HG02763 (cell line): Measurements from ENCODE around the gene RABGAP1L.

Source experiments
- ATAC-seq: cut with Tn5 transposase; IDR thresholded peaks from one replicate; pipeline ENCODE4 v1.9.1; 2021; ENCODE audit warnings: mild to moderate bottlenecking, moderate library complexity; ENCODE audit not compliant: unreplicated experiment

The RABGAP1L gene

GRCh38 chr1:174898102-174898797 lies 738.9 kb downstream of the RABGAP1L start:
- no peak for ATAC-seq

GRCh38 chr1:174900317-174900716 lies 741.0 kb downstream of the RABGAP1L start:
- no peak for ATAC-seq

DNA sequence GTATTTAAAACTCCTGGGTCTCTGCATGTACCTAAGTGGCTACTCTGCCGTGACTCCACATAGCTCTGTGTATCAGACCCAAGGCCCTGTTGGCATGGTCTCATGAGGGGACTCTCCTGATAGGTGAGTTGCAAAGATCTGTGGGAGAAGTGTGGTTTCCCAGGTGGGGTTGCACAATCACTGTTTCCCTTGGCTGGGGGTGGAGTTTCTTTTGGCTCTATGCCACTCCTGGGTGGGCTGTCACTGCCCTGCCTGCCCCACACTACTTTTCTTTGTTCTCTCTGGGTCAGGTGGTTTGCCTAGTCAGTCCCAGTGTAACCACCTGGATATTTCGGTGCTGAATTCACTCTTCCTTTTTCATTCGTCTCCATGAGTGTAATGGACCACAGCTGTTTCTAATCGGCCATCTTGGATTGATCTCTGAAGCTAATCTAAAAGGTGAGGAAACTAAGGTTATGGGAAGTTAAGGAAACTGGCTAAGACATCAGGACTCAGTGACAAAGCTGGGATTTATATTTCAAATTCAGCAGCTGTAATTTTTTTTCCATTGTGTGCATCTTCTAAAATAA lies 743.3 kb downstream of the RABGAP1L start:
- no peak for ATAC-seq

DNA sequence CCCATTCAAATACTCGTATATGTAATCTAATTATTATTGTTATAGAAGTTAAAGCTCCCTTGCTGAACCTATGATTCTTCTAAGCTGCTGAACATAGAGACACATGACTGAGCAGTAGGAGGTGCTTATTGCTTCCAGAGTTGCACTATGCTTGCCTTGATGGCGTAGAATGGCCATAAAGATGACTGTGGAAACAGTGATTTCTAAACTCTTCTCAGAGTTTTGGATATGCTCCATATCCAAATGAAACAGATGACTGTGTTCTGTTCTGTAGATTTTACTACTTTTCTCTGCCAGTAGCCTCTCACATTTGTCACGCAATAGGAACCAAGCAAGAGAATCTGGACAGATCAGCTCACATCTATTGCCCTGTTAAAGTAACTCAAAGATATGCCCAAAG lies 752.3 kb downstream of the RABGAP1L start:
- ATAC-seq: no peak

- ATAC-seq: no peak
Measured at GRCh38 chr1:174912264-174912663, 752.9 kb downstream of the RABGAP1L start.

- ATAC-seq: no peak
Measured at GRCh38 chr1:174913225-174913903, 754.0 kb downstream of the RABGAP1L start.

DNA sequence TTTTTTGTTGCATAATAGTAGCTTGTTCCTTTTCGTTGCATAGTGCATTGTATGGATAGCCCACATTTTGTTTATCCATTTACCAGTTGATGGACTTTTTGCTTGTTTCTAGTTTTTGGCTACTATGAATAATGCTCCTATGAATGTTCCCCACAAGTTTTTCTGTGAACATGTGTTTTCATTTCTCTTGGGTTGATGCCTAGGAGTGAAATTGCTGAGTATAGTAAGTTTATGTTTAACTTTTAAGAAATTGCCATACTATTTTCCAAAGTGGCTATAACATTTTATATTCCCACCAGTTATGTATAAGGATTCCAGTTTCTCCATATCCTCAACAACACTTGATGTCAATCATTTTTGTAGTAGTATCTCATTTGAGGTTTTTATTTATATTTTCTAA lies 755.7 kb downstream of the RABGAP1L start:
- ATAC-seq: no peak

DNA sequence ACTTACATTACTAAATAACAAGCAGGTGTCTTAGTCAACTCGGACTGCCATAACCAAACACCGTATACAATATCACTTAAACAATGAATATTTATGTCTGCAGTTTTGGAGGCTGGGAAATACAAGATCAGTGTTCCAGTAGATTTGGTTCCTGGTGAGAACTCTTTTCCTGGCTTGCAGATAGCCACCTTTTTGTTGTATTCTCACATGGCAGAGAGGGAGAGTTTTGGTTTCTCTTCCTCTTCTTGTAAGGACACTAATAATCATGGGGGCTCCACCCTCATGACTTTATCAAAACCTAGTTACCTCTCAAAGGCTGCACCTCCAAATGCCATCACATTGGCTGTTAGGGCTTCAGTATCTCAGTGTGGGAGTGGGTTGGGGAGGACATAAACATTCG lies 757.5 kb downstream of the RABGAP1L start:
- no peak for ATAC-seq

DNA sequence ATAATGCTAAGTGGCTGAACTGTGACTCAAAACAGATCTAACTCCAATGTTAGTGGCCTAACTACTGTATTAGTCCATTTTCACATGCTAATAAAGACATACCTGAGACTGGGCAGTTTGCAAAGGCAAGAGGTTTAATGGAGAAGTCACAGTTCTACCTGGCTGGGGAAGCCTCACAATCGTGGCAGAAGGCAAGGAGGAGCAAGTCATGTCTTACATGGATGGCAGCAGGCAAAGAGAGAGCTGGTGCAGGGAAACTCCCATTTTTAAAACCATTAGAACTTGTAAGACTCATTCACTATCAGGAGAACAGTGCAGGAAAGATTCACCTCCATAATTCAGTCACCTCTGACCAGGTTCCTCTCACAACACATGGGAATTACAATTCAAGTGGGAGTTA lies 760.8 kb downstream of the RABGAP1L start:
- ATAC-seq: no peak

DNA sequence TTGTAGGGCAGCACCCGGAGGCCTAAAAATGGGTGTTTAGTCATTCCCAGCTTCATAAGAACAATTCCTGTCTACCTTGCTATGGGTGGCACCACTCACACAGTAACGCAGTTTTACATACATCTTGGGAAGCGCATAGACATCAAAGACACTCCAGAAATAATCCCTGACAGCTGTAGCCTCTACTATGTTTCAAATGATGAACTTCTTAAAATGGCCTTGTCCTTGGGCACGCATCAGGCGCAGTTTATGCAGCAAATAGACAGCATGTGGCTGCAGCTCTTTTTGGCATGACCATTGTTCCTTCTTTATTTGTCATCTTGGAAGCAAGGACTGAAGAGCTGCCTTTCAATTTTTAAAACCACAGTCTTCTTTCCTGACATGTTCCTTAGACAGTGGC lies 762.8 kb downstream of the RABGAP1L start:
- ATAC-seq: no peak

GRCh38 chr1:174923820-174924219 lies 764.5 kb downstream of the RABGAP1L start:
- ATAC-seq: no peak

GRCh38 chr1:174928541-174928940 lies 769.2 kb downstream of the RABGAP1L start:
- no peak for ATAC-seq

- no peak for ATAC-seq
Measured at GRCh38 chr1:174931214-174931613, 771.9 kb downstream of the RABGAP1L start.

GRCh38 chr1:174932587-174932986 lies 773.3 kb downstream of the RABGAP1L start:
- no peak for ATAC-seq

DNA sequence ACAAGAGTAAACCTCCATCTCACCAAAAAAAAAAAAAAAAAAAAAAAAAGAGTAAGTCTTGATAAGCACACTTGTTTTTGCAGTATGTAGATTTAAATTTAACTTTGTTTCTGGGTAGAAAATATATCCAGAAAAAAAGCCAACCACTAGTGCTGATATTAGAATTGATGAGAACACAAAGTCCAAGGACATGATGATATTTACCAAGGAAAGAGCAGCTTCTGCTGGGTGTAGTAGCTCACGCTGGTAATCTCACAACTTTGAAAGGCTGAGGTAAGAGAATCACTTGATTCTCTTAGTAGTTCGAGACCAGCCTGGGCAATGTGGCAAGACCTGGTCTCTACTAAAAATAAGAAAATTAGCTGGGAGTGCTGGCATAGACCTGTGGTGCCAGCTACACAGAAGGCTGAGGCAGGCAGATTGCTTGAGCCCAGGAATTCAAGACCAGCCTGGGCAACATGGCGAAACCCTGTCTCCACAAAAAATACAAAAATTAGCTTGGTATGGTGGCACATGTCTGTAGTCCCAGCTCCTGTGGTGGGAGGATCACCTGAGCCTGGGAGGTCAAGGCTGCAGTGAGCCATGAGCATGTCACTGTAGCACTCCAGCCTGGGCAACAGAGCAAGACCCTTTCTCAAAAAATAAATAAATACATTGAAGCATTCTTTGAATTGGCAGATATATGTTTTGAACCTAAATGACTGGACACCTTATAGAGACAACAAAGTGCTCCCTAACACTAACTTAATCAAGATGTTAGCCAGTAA lies 776.8 kb downstream of the RABGAP1L start:
- no peak for ATAC-seq

GRCh38 chr1:174938281-174939007 lies 779.1 kb downstream of the RABGAP1L start:
- no peak for ATAC-seq

- no peak for ATAC-seq
Measured at GRCh38 chr1:174939775-174940545, 780.6 kb downstream of the RABGAP1L start.

DNA sequence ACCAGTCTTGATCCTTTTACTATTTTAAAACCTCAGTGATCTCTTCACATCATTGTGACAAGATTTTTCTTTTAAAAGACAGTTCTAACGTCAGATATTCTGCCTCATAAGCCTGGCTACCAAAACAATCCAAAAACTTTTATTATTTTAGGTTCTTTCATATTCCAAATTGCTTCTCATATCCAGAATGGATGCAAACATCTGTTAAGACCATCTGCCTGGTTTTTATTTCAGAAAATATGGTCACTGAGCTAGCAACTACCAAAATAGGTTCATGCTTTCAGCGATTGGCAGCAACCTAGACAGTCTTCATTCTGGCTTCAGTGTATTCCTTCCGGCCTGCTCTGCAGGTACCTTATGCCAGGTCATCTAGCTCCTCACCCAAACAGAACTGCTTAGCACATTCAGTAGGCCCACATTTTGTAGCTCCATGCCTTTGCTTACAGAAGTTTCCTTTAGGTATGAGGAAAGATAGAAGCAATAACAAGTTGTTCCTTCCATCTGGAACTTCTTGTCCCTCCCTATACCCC lies 781.4 kb downstream of the RABGAP1L start:
- ATAC-seq: no peak

GRCh38 chr1:174942547-174943255 lies 783.4 kb downstream of the RABGAP1L start:
- no peak for ATAC-seq
